GM06990 (cell line): ENCODE data around the gene MNT.
"Not testable (repeated sequence)": the region's sequence is repeated elsewhere in the genome, so short reads cannot be mapped to it uniquely, and the experiment has no call there.

ENCODE experiments used
- DNase-seq: peaks from one replicate; pipeline ENCODE4 v3.0.0-alpha.2; 2011; ENCODE audit not compliant: insufficient read length; ENCODE audit errors: extremely low read depth
- H3K27me3 ChIP-seq: replicated peaks from 2 replicates; pipeline ENCODE4 v1.6.0; 2011; ENCODE audit warnings: low read length; ENCODE audit not compliant: control insufficient read depth, insufficient read depth
- H3K36me3 ChIP-seq: 2 replicates; pipeline ENCODE4 v1.5.1; 2011; ENCODE audit warnings: low read length; ENCODE audit not compliant: control insufficient read depth, insufficient read depth
- H3K4me3 ChIP-seq: replicated peaks from 2 replicates; pipeline ENCODE4 v1.5.1; 2011; ENCODE audit warnings: low read depth, mild to moderate bottlenecking, control low read depth, low read length
- TF ChIP-seq, protein P1 (sequence below): IDR thresholded peaks from 2 replicates; pipeline ENCODE4 v1.5.1; 2011; ENCODE audit warnings: low read length, control low read depth, mild to moderate bottlenecking, inconsistent platforms; ENCODE audit not compliant: insufficient read depth, poor library complexity, severe bottlenecking

MNT gene, protein sequence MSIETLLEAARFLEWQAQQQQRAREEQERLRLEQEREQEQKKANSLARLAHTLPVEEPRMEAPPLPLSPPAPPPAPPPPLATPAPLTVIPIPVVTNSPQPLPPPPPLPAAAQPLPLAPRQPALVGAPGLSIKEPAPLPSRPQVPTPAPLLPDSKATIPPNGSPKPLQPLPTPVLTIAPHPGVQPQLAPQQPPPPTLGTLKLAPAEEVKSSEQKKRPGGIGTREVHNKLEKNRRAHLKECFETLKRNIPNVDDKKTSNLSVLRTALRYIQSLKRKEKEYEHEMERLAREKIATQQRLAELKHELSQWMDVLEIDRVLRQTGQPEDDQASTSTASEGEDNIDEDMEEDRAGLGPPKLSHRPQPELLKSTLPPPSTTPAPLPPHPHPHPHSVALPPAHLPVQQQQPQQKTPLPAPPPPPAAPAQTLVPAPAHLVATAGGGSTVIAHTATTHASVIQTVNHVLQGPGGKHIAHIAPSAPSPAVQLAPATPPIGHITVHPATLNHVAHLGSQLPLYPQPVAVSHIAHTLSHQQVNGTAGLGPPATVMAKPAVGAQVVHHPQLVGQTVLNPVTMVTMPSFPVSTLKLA

GRCh38 chr17:2400877-2401425 lies at the start of gene MNT:
TSS of gene MNT (minus strand) at chr17:2401060. CDS start at chr17:2400712, 348 bp downstream.
- Histone ChIP-seq H3K27me3 (no peaks in the 10 kb centered on the region), H3K36me3 (no peaks in the 10 kb centered on the region), H3K4me3 (peak within 1 kb of the TSS; percentile 98)
- TF ChIP-seq, protein P1, sequence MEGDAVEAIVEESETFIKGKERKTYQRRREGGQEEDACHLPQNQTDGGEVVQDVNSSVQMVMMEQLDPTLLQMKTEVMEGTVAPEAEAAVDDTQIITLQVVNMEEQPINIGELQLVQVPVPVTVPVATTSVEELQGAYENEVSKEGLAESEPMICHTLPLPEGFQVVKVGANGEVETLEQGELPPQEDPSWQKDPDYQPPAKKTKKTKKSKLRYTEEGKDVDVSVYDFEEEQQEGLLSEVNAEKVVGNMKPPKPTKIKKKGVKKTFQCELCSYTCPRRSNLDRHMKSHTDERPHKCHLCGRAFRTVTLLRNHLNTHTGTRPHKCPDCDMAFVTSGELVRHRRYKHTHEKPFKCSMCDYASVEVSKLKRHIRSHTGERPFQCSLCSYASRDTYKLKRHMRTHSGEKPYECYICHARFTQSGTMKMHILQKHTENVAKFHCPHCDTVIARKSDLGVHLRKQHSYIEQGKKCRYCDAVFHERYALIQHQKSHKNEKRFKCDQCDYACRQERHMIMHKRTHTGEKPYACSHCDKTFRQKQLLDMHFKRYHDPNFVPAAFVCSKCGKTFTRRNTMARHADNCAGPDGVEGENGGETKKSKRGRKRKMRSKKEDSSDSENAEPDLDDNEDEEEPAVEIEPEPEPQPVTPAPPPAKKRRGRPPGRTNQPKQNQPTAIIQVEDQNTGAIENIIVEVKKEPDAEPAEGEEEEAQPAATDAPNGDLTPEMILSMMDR = no peak
- DNase-seq = peak; percentile 99

- TF ChIP-seq, protein P1 = no peak
- Histone ChIP-seq H3K27me3 (no peaks in the 10 kb centered on the region), H3K4me3 (no peak overlapping the region), H3K36me3 (no peaks in the 10 kb centered on the region)
- DNase-seq = no peak
Observed at GRCh38 chr17:2450016-2450650, 49.3 kb upstream of the MNT start.

DNA sequence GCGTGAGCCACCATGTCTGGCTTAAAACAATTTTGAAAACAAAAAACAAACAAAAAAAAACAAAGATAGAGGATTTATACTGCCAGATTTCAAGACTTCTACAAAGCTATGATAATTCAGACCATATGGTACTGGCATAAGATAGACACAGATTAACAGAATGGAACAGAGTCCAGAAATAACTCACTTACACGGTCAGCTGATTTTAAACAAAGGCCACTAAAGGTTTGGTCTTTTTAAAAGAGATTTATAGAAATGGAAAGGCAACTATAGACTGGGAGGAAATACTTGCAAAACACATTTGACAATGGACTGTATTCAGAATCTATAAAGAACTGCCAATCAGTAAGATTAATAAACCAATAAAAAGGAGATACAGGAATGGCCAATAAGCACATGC lies 48.6 kb upstream of the MNT start:
- DNase-seq = no peak
- no peaks in the 10 kb centered on the region for H3K36me3 ChIP-seq
- H3K4me3 ChIP-seq = no peak overlapping the region
- TF ChIP-seq, protein P1 = no peak
- no peaks in the 10 kb centered on the region for H3K27me3 ChIP-seq

DNA sequence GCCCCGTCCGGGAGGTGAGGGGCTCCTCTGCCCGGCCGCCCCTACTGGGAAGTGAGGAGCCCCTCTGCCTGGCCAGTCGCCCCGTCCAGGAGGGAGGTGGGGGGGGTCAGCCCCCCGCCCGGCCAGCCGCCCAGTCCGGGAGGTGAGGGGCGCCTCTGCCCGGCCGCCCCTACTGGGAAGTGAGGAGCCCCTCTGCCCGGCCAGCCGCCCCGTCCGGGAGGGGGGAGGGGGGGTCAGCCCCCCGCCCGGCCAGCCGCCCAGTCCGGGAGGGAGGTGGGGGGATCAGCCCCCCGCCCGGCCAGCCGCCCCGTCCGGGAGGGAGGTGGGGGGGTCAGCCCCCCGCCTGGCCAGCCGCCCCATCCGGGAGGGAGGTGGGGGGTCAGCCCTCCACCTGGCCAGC lies 46.6 kb upstream of the MNT start:
- H3K36me3 ChIP-seq, H3K4me3 ChIP-seq, H3K27me3 ChIP-seq, DNase-seq: not testable (repeated sequence)

DNA sequence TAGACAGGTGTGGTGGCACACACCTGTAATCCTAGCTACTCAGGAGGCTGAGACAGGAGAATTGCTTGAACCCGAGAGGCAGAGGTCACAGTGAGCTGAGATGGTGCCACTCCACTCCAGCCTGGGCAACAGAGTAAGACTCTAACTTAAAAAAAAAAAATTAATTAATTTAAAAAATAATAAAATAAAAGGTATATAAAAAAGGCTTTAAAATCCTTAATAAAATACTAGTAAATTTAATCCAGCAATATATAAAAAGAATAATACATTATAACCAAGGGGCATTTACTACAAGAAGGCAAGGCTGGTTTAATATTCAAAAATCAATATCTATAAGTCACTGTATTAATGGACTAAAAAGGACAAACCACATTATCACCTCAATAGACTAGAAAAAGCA lies 44.8 kb upstream of the MNT start:
- no peak for DNase-seq
- Histone ChIP-seq H3K4me3 (no peak overlapping the region), H3K27me3 (no peaks in the 10 kb centered on the region), H3K36me3 (peaks cover 2% of the 10 kb centered on the region)
- TF ChIP-seq, protein P1 = no peak

DNA sequence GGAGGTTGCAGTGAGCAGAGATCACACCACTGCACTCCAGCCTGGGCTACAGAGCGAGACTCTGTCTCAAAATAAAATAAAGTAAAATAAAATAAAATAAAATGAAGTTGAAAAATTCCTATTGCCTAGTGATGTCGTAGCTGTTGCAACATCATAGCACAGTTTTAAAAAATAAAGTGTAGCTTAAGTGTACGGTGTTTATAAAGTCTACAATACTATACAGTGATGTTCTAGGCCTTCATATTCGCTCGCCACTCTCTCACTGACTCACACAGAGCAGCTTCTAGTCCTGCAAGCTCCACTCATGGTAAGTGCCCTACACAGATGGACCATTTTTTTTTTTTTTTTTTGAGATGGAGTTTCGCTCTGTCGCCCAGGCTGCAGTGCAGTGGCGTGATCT lies 43.5 kb upstream of the MNT start:
- peaks cover 2% of the 10 kb centered on the region for H3K36me3 ChIP-seq
- H3K27me3 ChIP-seq = no peaks in the 10 kb centered on the region
- DNase-seq = no peak
- no peak overlapping the region for H3K4me3 ChIP-seq
- TF ChIP-seq, protein P1 = no peak
